Esophagus squamous epithelium (tissue), 5 donors: ENCODE measurements around the gene CASP14. TPM values are rescaled to one million over a fixed set of nuclear protein-coding genes. Genes with fewer than 3 reads are reported as not detected.

ENCODE experiments used
- DNase-seq: peaks from one replicate; lab custom pipeline; 2025; lab: John Stamatoyannopoulos, UW
- H3K27ac ChIP-seq, 4 donors: fragments of 200-600 bp; sonication (generic); one replicate each; pipeline ENCODE4 v1.5.1; 2016 to 2019; ENCODE audit warnings: mild to moderate bottlenecking in 1 of 4
- H3K27me3 ChIP-seq, 4 donors: fragments of 200-600 bp; sonication (generic); 1 replicate in 3 of 4; 2 replicates in 1 of 4; pipeline versions ENCODE4 v1.5.1 to v1.6.0; 2017 to 2021; ENCODE audit warnings: antibody characterized with exemption in 1 of 4
- H3K36me3 ChIP-seq, 3 donors: fragments of 200-600 bp; sonication (generic); one replicate each; pipeline ENCODE4 v1.5.1; 2016 to 2019
- H3K4me1 ChIP-seq, 3 donors: fragments of 200-600 bp; sonication (generic); one replicate each; pipeline ENCODE4 v1.5.1; 2017 to 2019
- H3K4me3 ChIP-seq, 4 donors: fragments of 200-600 bp; sonication (generic); 1 replicate in 3 of 4; 2 replicates in 1 of 4; pipeline ENCODE4 v1.5.1; 2016 to 2019; ENCODE audit warnings: mild to moderate bottlenecking in 2 of 4, moderate library complexity in 1 of 4
- H3K9me3 ChIP-seq, 3 donors: fragments of 200-600 bp; sonication (generic); one replicate each; pipeline ENCODE4 v1.5.1; 2016 to 2019
- POLR2A ChIP-seq, 4 donors: fragments of 450-650 bp; IDR thresholded peaks; one replicate each; pipeline ENCODE4 v1.6.1; 2017; ENCODE audit warnings: antibody characterized with exemption in 4 of 4, mild to moderate bottlenecking in 4 of 4, moderate library complexity in 3 of 4
- WGBS, 2 donors: methylation state at CpG; one replicate each; pipeline ENCODE4 v1.1.5; 2018; 5-methylcytosine and 5-hydroxymethylcytosine counted together
- intact Hi-C: fragments of 100-400 bp; cut with DNase I; formaldehyde crosslinking; loops from one replicate; pipeline ENCODE4 v1.15.0; 2022
- total RNA-seq, 4 donors: library from RNA; depleted of rRNA; stranded (reverse); fragments of >200 nt; gene quantifications; one replicate each; pipeline ENCODE4 v1.1.0, GENCODE V29; 2016
- TF ChIP-seq, protein P1 (sequence below), 6 experiments: fragments of 450-650 bp in 4 of 6; fragments of 200-600 bp in 2 of 6; sonication (generic) in 2 of 6; IDR thresholded peaks; one replicate each; pipeline ENCODE4 v1.5.1; 2016 to 2019; ENCODE audit warnings: antibody characterized with exemption in 6 of 6, mild to moderate bottlenecking in 4 of 6, moderate library complexity in 4 of 6
- donor health status: DM: yes; HTN: yes; CAD: no.

CASP14 gene
- total RNA-seq, 4 donors from 2014 or later: 0.42 to 0.44 TPM; not detected in 2

DNA sequence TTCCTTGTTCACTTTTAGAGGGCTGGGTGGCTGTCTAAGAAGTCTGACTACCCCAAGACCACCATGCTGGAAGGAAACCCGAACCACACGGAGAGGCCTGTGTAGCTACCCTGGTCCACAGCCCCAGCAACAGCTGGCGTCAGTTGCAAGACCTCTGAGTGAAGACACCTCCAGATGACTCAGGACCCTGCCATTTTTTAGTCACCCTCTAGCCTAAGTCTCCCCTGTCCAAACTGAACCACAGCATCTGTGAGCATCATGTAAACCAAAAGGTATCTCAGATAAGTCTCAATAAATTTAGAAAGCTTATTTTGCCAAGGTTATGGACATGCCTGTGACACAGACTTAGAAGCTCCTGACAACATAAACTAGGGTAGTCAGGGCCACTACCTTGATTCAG lies 55.8 kb downstream of the CASP14 start:
- Histone ChIP-seq H3K27ac (no peak overlapping the region), H3K4me3 (no peak overlapping the region), H3K36me3 (peaks cover 0 to 11% (median under 1%) of the 10 kb centered on the region in 3 donors), H3K9me3 (peaks cover 0 to 17% (median 6%) of the 10 kb centered on the region in 3 donors), H3K4me1 (peaks cover 8 to 30% (median 15%) of the 10 kb centered on the region in 3 donors), H3K27me3 (peaks cover 0 to 8% (median 0%) of the 10 kb centered on the region in 4 donors)
- DNase-seq: no peak
- no peak for TF ChIP-seq POLR2A (IDR thresholded peaks at IDR 0.05)
- intact Hi-C loops: loop anchor here (5.0 to 10.0 kb wide), 2 partner anchors 47 to 140 kb away; no protein-coding TSS in a partner anchor
- WGBS, 2 donors: 88 to 94% methylated on average over 3 of the region's 3 CpGs

DNA sequence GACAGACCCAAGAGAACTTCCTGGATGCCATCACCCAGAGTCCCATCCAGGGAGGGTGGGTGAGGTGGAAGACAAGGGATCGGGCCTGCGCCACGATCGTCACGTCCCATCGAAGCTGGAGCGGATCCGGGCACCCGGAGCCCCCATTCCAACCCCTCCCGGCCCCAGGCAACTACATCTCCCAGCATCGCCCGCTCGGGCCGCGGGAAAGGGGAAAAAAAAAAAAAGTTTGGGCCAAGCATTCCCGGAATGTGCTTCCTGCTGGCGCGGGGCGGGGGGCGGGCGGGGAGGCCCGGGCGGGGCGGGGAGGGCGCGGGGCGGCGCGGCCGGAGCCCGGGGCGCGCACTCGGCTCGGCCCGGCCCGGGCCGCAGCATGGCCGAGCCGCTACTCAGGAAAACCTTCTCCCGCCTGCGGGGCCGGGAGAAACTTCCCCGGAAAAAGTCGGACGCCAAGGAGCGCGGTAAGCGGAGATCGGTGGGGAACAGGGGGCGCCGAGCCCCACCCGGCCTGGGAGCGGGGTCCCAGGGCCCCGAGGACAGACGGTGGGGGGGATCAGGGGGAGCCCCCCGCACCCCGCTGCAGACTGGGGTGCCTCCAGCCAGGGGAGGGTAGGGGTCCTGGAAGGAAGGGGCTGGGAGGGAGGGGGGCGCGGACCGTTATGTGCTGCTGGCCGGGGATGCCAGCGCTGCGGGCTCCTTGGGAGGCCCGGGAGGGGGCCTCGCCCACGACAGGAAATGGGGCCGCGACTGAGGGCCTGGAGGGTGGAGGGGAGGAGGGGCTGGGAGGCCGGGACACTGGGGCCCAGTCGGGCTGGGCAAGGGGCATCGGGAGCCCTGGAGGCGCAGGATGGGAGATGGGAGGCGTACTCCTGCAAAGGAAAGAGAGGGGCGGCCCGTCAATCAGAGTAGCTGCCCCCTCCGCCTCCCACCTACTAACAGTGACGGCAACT lies 58.1 kb downstream of the CASP14 start, which contains the start of gene SYDE1:
Gene SYDE1 (plus strand): TSS at position 341 of the 950 bp plus-strand sequence. CDS start 33 bp downstream, at position 374.
- DNase-seq: no peak
- peaks cover 0 to 34% (median 6%) of the 10 kb centered on the region in 3 donors for H3K36me3 ChIP-seq
- 4 to 10% methylated on average over 19 to 23 of the region's 78 CpGs for WGBS, 2 donors

More for the DNA sequence above, 58.1 kb downstream of the CASP14 start, which contains the start of gene SYDE1:
- Histone ChIP-seq H3K9me3 (peaks cover 0 to 17% (median 6%) of the 10 kb centered on the region in 3 donors), H3K27me3 (peaks cover 0 to 8% (median 0%) of the 10 kb centered on the region in 4 donors), H3K4me1 (peaks cover 8 to 30% (median 15%) of the 10 kb centered on the region in 3 donors), H3K4me3 (peak within 1 kb of the TSS; percentile 58 to 89 (median 78)), H3K27ac (peak within 1 kb of the TSS; percentile 85 to 94 (median 92))
- intact Hi-C loops: loop anchor here (5.0 to 10.0 kb wide), 2 partner anchors 45 to 137 kb away; no protein-coding TSS in a partner anchor
- TF ChIP-seq, protein P1, sequence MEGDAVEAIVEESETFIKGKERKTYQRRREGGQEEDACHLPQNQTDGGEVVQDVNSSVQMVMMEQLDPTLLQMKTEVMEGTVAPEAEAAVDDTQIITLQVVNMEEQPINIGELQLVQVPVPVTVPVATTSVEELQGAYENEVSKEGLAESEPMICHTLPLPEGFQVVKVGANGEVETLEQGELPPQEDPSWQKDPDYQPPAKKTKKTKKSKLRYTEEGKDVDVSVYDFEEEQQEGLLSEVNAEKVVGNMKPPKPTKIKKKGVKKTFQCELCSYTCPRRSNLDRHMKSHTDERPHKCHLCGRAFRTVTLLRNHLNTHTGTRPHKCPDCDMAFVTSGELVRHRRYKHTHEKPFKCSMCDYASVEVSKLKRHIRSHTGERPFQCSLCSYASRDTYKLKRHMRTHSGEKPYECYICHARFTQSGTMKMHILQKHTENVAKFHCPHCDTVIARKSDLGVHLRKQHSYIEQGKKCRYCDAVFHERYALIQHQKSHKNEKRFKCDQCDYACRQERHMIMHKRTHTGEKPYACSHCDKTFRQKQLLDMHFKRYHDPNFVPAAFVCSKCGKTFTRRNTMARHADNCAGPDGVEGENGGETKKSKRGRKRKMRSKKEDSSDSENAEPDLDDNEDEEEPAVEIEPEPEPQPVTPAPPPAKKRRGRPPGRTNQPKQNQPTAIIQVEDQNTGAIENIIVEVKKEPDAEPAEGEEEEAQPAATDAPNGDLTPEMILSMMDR (IDR thresholded peaks at IDR 0.05): no peak
- TF ChIP-seq POLR2A (IDR thresholded peaks at IDR 0.05): peak in 1 of 4 donors; percentile 50

Other genes with a start within 250 kb of the CASP14 start
- gene OR7A5, start 214.3 kb upstream of the CASP14 start, total RNA-seq: under 1 TPM in 1 of 4 donors, not detected in 3; 0.38 TPM
- not detected for gene OR7C1, start 214.3 kb upstream of the CASP14 start, total RNA-seq
- not detected for gene OR7A10, start 200.6 kb upstream of the CASP14 start, total RNA-seq
- gene OR7A17, start 163.3 kb upstream of the CASP14 start, total RNA-seq: not detected
- gene OR7C2, start 108.0 kb upstream of the CASP14 start, total RNA-seq: not detected
- not detected for gene SLC1A6, start 69.6 kb upstream of the CASP14 start, total RNA-seq
- not detected for gene OR1I1, start 32.7 kb downstream of the CASP14 start, total RNA-seq
- gene SYDE1, start 57.9 kb downstream of the CASP14 start, total RNA-seq: 10 to 100 TPM in 1 of 4 donors, 1 to 10 TPM in 3; 1.4 to 10.3 (median 4.6) TPM
- gene NOTCH3, start 151.5 kb downstream of the CASP14 start, total RNA-seq: 100 to 1,000 TPM in 3 of 4 donors, 10 to 100 TPM in 1; 95.6 to 278 (median 122) TPM
- 10 to 100 TPM; 18.7 to 93.0 (median 48.9) TPM for gene EPHX3, start 183.0 kb downstream of the CASP14 start, total RNA-seq